Heart left ventricle (tissue), 16 donors: ENCODE results near the gene ST3GAL4. TPM values are rescaled to one million over a fixed set of nuclear protein-coding genes. Genes with fewer than 3 reads are reported as not detected.

Experiments used
- ATAC-seq, 4 donors: fragments of 200-7000 bp; cut with Tn5 transposase; one replicate each; pipeline ENCODE4 v1.9.1; 2020 to 2022; ENCODE audit warnings: moderate library complexity in 4 of 4, mild to moderate bottlenecking in 3 of 4, moderate number of reproducible peaks in 1 of 4
- DNase-seq, 5 donors: peaks; one replicate each; pipeline ENCODE4 v3.0.0-alpha.2; 2020
- H3K27ac ChIP-seq, 12 donors: fragments of 200-600 bp; sonication (generic) in 4 of 12; one replicate each; pipeline versions ENCODE4 v1.5.0 to v1.8.0; 2016 to 2022; ENCODE audit warnings: mild to moderate bottlenecking in 2 of 12
- H3K27me3 ChIP-seq, 9 donors: fragments of 200-600 bp; sonication (generic) in 2 of 9; one replicate each; pipeline versions ENCODE4 v1.5.1 to v1.8.0; 2016 to 2022; ENCODE audit warnings: mild to moderate bottlenecking in 3 of 9
- H3K36me3 ChIP-seq, 9 donors: fragments of 200-600 bp; sonication (generic) in 2 of 9; one replicate each; pipeline versions ENCODE4 v1.5.0 to v1.8.0; 2018 to 2022; ENCODE audit warnings: mild to moderate bottlenecking in 2 of 9
- H3K4me1 ChIP-seq, 12 donors: fragments of 200-600 bp; sonication (generic) in 4 of 12; one replicate each; pipeline versions ENCODE4 v1.5.0 to v1.8.0; 2016 to 2022; ENCODE audit warnings: mild to moderate bottlenecking in 3 of 12
- H3K4me3 ChIP-seq, 12 donors: fragments of 200-600 bp; sonication (generic) in 4 of 12; one replicate each; pipeline versions ENCODE4 v1.5.0 to v1.8.0; 2017 to 2022; ENCODE audit warnings: mild to moderate bottlenecking in 9 of 12, moderate library complexity in 4 of 12
- H3K9me3 ChIP-seq, 12 donors: fragments of 200-600 bp; sonication (generic) in 4 of 12; one replicate each; pipeline versions ENCODE4 v1.5.0 to v1.8.0; 2016 to 2022; ENCODE audit warnings: mild to moderate bottlenecking in 1 of 12
- POLR2A ChIP-seq, 2 donors: fragments of 450-650 bp; IDR thresholded peaks; one replicate each; pipeline ENCODE4 v1.6.1; 2017; ENCODE audit warnings: antibody characterized with exemption in 2 of 2, mild to moderate bottlenecking in 2 of 2, moderate library complexity in 2 of 2
- WGBS, 4 donors: extraction: QIAGEN DNeasy Blood & Tissue Kit in 2 of 4; methylation state at CpG; one replicate each; pipeline versions ENCODE4 v1.1.5 to v1.1.7; 2013 to 2018; 5-methylcytosine and 5-hydroxymethylcytosine counted together
- intact Hi-C, 10 donors: fragments of 100-400 bp; cut with DNase I; formaldehyde crosslinking; loops; one replicate each; pipeline versions ENCODE4 v1.11.1 to v1.14.2; 2022
- polyA plus RNA-seq, 2 donors: library from polyadenylated mRNA; stranded (reverse); fragments of 200-250 nt; gene quantifications; one replicate each; pipeline ENCODE4 v1.2.3, GENCODE V29; 2013
- total RNA-seq, 9 donors: library from RNA; depleted of rRNA in 2 of 9; stranded (reverse); fragments of >200 nt in 2 of 9; fragmentation: NEBNext Ultra II Directional in 3 of 9; extraction: Animal tissue kit (Norgen Biotek cat#: 25700) in 3 of 9; gene quantifications; one replicate each; pipeline versions ENCODE4 v1.1.0 to v1.2.4, GENCODE V29; 2016 to 2023
- TF ChIP-seq, protein P1 (sequence below), 12 donors: fragments of 200-600 bp; sonication (generic) in 4 of 12; IDR thresholded peaks; one replicate each; pipeline versions ENCODE4 v1.5.0 to v1.8.0; 2018 to 2022; ENCODE audit warnings: antibody characterized with exemption in 12 of 12, mild to moderate bottlenecking in 5 of 12
- donor health status: ischemic (EF 13 %, LVEDD 7.1; RV severe dilation, severe dysfunction).
- donor health status: healthy with polysubstance abuse.
- donor health status: DM: no; HTN: yes; CAD: no.
- donor health status: DM: no; HTN: no; CAD: no.
- donor health status: ischemic (EF 25% LVEDD 6.9; RV normal size, moderate dysfunction).
- donor health status: ischemic (EF 25% LVEDD 5.7; RV mildly dilated, moderate dysfunction).
- donor health status: healthy.
- donor health status: DM: yes; HTN: yes; CAD: no.
- donor health status: ischemic (EF 35%, LVEDD 5.7; RV mildly dilated, moderate dysfunction).
- donor health status: nonischemic (EF 11% LVEDD 7.7; RV severe dilation, severe dysfunction).
- donor health status: DM: yes; HTN: yes; CAD: no.
- donor health status: PGD.
- donor health status: ischemic (EF 29% LVEDD 5.4; RV normal size, mild dysfunction).
- donor health status: nonischemic (EF 23%, LVEDD 6.1; RV moderate dilation, normal function).

Gene ST3GAL4
- total and polyA plus RNA-seq, 11 donors = 30.6 to 168 (median 66.1) TPM

DNA sequence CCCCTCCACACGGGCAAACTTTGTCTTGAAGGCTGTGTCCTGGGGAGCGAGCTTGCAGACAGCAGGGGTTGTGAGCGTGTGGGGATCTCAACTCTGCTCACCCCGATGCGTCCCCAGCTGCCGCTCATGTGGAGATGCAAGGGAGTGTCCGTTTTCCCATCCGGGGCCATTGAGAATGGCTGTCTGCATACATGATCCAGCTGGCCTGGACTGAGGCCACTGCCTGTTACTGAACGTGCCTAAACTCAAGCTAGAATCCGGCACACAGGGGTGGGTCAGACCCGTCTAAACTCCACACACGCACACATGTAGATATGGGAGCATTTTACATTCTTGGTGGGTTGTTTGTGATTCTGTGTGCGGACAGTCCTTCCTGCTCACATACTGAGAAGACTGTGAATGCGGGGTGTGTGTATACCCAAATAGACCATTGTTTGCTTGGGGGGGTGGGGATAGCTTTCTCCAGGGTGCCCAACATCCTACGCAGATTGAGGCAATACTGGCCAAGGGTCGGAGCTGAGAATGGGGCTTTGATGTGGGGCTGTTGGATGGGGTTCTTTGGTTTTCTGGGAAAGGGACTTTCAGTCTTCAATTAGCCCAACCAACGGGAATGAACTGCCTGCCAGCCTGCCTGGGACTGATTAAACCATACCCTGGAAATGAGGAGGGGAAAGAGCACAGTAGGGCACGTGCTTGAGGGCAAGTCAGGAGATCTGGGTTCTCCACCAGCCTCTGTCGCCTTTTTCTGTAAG is 60.4 kb downstream of the ST3GAL4 start:
- 56 to 67% (median 64%) methylated on average over 18 to 19 of the region's 19 CpGs for WGBS, 4 donors
- no peak for TF ChIP-seq POLR2A (IDR thresholded peaks at IDR 0.05)
- TF ChIP-seq, protein P1, sequence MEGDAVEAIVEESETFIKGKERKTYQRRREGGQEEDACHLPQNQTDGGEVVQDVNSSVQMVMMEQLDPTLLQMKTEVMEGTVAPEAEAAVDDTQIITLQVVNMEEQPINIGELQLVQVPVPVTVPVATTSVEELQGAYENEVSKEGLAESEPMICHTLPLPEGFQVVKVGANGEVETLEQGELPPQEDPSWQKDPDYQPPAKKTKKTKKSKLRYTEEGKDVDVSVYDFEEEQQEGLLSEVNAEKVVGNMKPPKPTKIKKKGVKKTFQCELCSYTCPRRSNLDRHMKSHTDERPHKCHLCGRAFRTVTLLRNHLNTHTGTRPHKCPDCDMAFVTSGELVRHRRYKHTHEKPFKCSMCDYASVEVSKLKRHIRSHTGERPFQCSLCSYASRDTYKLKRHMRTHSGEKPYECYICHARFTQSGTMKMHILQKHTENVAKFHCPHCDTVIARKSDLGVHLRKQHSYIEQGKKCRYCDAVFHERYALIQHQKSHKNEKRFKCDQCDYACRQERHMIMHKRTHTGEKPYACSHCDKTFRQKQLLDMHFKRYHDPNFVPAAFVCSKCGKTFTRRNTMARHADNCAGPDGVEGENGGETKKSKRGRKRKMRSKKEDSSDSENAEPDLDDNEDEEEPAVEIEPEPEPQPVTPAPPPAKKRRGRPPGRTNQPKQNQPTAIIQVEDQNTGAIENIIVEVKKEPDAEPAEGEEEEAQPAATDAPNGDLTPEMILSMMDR (IDR thresholded peaks at IDR 0.05) = no peak
- Histone ChIP-seq H3K27me3 (no peaks in the 10 kb centered on the region), H3K36me3 (peaks cover 0 to 17% (median 12%) of the 10 kb centered on the region in 9 donors), H3K4me3 (peak overlapping the region in 8 of 12 donors; percentile 34 to 61 (median 51)), H3K4me1 (peaks cover 3 to 80% (median 59%) of the 10 kb centered on the region in 12 donors), H3K9me3 (no peaks in the 10 kb centered on the region), H3K27ac (peak overlapping the region; percentile 69 to 93 (median 86))
- DNase-seq = peak; percentile 81 to 91 (median 84)
- ATAC-seq = peak; percentile 53 to 61 (median 58)
- intact Hi-C loops = loop anchor here in 6 of 10 donors (2.0 to 5.0 kb wide), 5 partner anchors 57 to 104 kb away; partner anchors contain the start of gene ST3GAL4 (in 2 of the 6)

DNA sequence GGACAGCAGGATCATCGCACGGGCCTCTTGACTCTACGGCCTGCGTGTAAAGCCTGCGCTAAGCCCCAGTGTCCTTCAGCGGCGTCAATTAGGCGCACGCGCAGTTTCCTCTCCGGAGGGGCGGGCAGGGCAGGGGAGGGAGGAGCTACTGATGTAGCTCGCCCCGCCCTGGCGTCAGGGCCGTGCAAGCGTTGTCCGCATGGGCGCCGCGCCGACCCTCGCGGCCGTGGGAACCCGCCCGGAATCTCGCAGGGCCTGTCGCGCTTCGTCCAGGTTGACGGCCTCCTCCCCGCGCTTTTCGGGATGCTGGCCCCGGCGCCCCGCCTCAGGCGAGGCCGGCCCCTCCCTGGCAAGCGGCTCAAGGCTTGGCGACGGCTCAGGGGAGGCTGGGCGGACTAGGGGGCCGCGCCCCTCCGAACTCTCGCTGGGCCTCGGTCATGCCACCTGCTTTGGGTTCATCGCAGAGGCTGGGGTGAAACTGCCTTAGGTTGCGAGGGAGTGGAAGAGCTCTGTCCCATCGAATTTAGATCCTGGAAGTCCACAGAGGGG is 61.1 kb downstream of the ST3GAL4 start:
- Histone ChIP-seq H3K36me3 (peaks cover 0 to 16% (median 12%) of the 10 kb centered on the region in 9 donors), H3K9me3 (no peaks in the 10 kb centered on the region), H3K27me3 (no peaks in the 10 kb centered on the region), H3K4me1 (peaks cover 3 to 80% (median 61%) of the 10 kb centered on the region in 12 donors), H3K27ac (peak overlapping the region; percentile 69 to 93 (median 86)), H3K4me3 (peak overlapping the region in 11 of 12 donors; percentile 16 to 61 (median 49))
- WGBS, 4 donors = 0 to 12% (median 6%) methylated on average over 16 to 52 of the region's 52 CpGs
- DNase-seq (peak; percentile 90 to 96 (median 93)), ATAC-seq (peak; percentile 69 to 88 (median 84))
- TF ChIP-seq, protein P1 (IDR thresholded peaks at IDR 0.05) = no peak
- TF ChIP-seq POLR2A (IDR thresholded peaks at IDR 0.05) = peak in 1 of 2 donors; percentile 62
- intact Hi-C loops = loop anchor here in 6 of 10 donors (2.0 to 5.0 kb wide), 4 partner anchors 59 to 104 kb away; partner anchors contain the start of gene ST3GAL4 (in 2 of the 6)

DNA sequence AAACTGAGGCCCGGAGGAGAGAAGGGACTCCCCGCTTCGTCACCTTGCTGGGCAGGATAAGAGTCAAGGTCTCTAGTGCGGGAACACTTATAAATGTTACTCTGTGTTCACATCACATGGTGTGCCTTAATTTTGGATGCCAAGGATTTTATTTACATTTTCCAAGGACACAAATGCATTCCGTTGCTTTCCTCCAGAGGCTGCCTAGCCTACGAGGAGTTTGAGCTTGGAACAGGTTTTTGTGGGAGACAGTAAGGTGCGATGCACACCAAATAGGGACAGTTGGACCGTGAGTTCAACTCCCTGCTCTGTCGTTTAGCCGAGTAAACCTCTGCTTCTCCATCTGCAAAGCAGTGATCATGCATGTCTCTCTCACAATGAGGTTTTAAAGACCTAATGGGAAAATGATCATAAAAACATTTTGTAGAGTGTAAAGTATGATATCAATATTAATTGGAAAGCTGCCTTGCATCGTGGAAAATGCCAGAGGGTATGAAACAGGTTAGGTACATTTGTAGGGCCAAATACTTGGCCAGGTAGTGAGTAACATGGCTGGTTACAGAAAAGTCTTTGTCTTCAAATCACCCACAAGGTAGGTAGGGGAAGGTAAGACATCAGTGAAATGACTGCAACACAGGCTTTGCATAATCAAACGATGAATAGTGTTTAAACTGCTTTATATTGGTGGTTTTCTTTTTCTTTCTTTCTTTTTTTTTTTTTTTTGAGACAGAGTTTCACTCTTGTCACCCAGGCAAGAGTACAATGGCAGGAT is 61.8 kb downstream of the ST3GAL4 start:
- Histone ChIP-seq H3K27ac (peak overlapping the region; percentile 69 to 93 (median 86)), H3K36me3 (peaks cover 0 to 16% (median 10%) of the 10 kb centered on the region in 9 donors), H3K27me3 (no peaks in the 10 kb centered on the region), H3K4me1 (peaks cover 3 to 78% (median 60%) of the 10 kb centered on the region in 12 donors), H3K9me3 (no peaks in the 10 kb centered on the region), H3K4me3 (peak overlapping the region in 10 of 12 donors; percentile 34 to 61 (median 51))
- TF ChIP-seq, protein P1 (IDR thresholded peaks at IDR 0.05) = no peak
- no peak for TF ChIP-seq POLR2A (IDR thresholded peaks at IDR 0.05)
- intact Hi-C loops = loop anchor here in 6 of 10 donors (2.0 to 5.0 kb wide), 4 partner anchors 60 to 105 kb away; partner anchors contain the start of gene ST3GAL4 (in 2 of the 6)
- DNase-seq = no peak
- ATAC-seq = no peak
- 67 to 74% (median 72%) methylated on average over 12 of the region's 12 CpGs for WGBS, 4 donors
